Heart right ventricle (tissue), 16 donors: ENCODE measurements around the gene WHRN. TPM values are rescaled to one million over a fixed set of nuclear protein-coding genes. Genes with fewer than 3 reads are reported as not detected.

Experiments used
- ATAC-seq, 8 donors: fragments of 200-7000 bp; cut with Tn5 transposase; one replicate each; pipeline ENCODE4 v1.9.1; 2020; ENCODE audit warnings: mild to moderate bottlenecking in 8 of 8, moderate library complexity in 8 of 8, moderate number of reproducible peaks in 1 of 8
- DNase-seq, 2 donors: peaks; one replicate each; pipeline ENCODE4 v3.0.0-alpha.2; 2020
- H3K27ac ChIP-seq, 10 donors: fragments of 200-600 bp; sonication (generic) in 2 of 10; one replicate each; pipeline versions ENCODE4 v1.5.0 to v1.8.0; 2020 to 2022; ENCODE audit warnings: mild to moderate bottlenecking in 3 of 10
- H3K27me3 ChIP-seq, 7 donors: fragments of 200-600 bp; one replicate each; pipeline ENCODE4 v1.8.0; 2021 to 2022; ENCODE audit warnings: mild to moderate bottlenecking in 2 of 7
- H3K36me3 ChIP-seq, 9 donors: fragments of 200-600 bp; sonication (generic) in 1 of 9; one replicate each; pipeline versions ENCODE4 v1.5.0 to v1.8.0; 2020 to 2022; ENCODE audit warnings: mild to moderate bottlenecking in 2 of 9
- H3K4me1 ChIP-seq, 9 donors: fragments of 200-600 bp; sonication (generic) in 1 of 9; one replicate each; pipeline versions ENCODE4 v1.5.0 to v1.8.0; 2020 to 2022; ENCODE audit warnings: mild to moderate bottlenecking in 4 of 9
- H3K4me3 ChIP-seq, 10 donors: fragments of 200-600 bp; sonication (generic) in 2 of 10; one replicate each; pipeline versions ENCODE4 v1.5.0 to v1.8.0; 2020 to 2022; ENCODE audit warnings: mild to moderate bottlenecking in 7 of 10, moderate library complexity in 2 of 10
- H3K9me3 ChIP-seq, 11 donors: fragments of 200-600 bp in 10 of 11; sonication (generic) in 2 of 11; one replicate each; pipeline versions ENCODE4 v1.5.0 to v1.8.0; 2013 to 2022; ENCODE audit warnings: mild to moderate bottlenecking in 2 of 11, control low read depth in 1 of 11, moderate library complexity in 1 of 11
- CTCF ChIP-seq, 9 donors: fragments of 200-600 bp; sonication (generic) in 2 of 9; IDR thresholded peaks; one replicate each; pipeline versions ENCODE4 v1.5.0 to v1.8.0; 2021 to 2022; ENCODE audit warnings: antibody characterized with exemption in 9 of 9, mild to moderate bottlenecking in 5 of 9, moderate library complexity in 1 of 9
- WGBS, 2 donors: extraction: QIAGEN DNeasy Blood & Tissue Kit; methylation state at CpG; one replicate each; pipeline ENCODE4 v1.1.7; 2013; ENCODE audit warnings: inconsistent platforms in 1 of 2; 5-methylcytosine and 5-hydroxymethylcytosine counted together
- intact Hi-C, 10 donors: fragments of 100-400 bp; cut with DNase I; formaldehyde crosslinking; loops; one replicate each; pipeline versions ENCODE4 v1.11.1 to v1.14.2; 2022
- polyA plus RNA-seq, 2 donors: library from polyadenylated mRNA; stranded (reverse); fragments of 200-250 nt; gene quantifications; one replicate each; pipeline ENCODE4 v1.2.3, GENCODE V29; 2013
- total RNA-seq, 10 donors: library from RNA; stranded (reverse); fragmentation: NEBNext Ultra II Directional in 3 of 10; extraction: Animal tissue kit (Norgen Biotek cat#: 25700) in 3 of 10; gene quantifications; one replicate each; pipeline versions ENCODE4 v1.2.1 to v1.2.4, GENCODE V29; 2021 to 2023
- donor health status: Arrhythmogenic right ventricular cardiomyopathy.
- donor health status: ischemic (EF 13 %, LVEDD 7.1; RV severe dilation, severe dysfunction).
- donor health status: healthy with polysubstance abuse.
- donor health status: DM: no; HTN: yes; CAD: no.
- donor health status: DM: no; HTN: no; CAD: no.
- donor health status: ischemic (EF 25% LVEDD 6.9; RV normal size, moderate dysfunction).
- donor health status: ischemic (EF 25% LVEDD 5.7; RV mildly dilated, moderate dysfunction).
- donor health status: healthy.
- donor health status: DM: yes; HTN: yes; CAD: no.
- donor health status: Ischemic cardiomyopathy.
- donor health status: ischemic (EF 35%, LVEDD 5.7; RV mildly dilated, moderate dysfunction).
- donor health status: nonischemic (EF 11% LVEDD 7.7; RV severe dilation, severe dysfunction).
- donor health status: DM: yes; HTN: yes; CAD: no.
- donor health status: PGD.
- donor health status: ischemic (EF 29% LVEDD 5.4; RV normal size, mild dysfunction).
- donor health status: nonischemic (EF 23%, LVEDD 6.1; RV moderate dilation, normal function).

WHRN gene
- total and polyA plus RNA-seq, 12 donors: 0.13 to 1.3 (median 0.58) TPM; not detected in 1

DNA sequence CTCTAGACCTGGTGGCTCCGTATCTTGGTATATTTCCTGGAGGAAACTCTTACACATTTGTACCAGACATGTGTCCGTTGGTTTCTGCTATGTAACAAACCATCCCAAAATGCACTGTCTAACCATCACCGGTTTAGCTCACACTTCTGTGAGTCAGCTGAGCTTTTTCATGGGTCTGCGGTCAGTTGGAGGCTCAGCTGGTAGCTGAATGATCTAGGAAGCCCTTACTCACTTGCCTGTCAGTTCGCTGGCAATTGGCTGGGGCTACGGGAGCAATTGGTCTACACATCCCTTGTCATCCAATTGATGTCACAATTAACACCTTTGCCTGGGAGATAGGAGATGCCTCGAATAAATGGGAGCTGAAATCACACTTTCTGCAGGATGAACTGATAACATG is 11.6 kb upstream of the WHRN start:
- Histone ChIP-seq H3K27ac (no peak overlapping the region), H3K27me3 (peaks cover 0 to 87% (median 51%) of the 10 kb centered on the region in 7 donors), H3K4me3 (no peak overlapping the region), H3K4me1 (peaks cover 0 to 15% (median 0%) of the 10 kb centered on the region in 9 donors), H3K36me3 (no peaks in the 10 kb centered on the region), H3K9me3 (no peaks in the 10 kb centered on the region)
- WGBS, 2 donors: 43 to 48% methylated on average over 7 of the region's 7 CpGs
- no peak for TF ChIP-seq CTCF (IDR thresholded peaks at IDR 0.05)
- intact Hi-C loops: no loop called here
- DNase-seq: no peak
- ATAC-seq: no peak

- no peak for ATAC-seq
- Histone ChIP-seq H3K36me3 (no peaks in the 10 kb centered on the region), H3K27me3 (peaks cover 0 to 86% (median 49%) of the 10 kb centered on the region in 7 donors), H3K4me1 (peaks cover 0 to 15% (median 0%) of the 10 kb centered on the region in 9 donors), H3K4me3 (no peak overlapping the region), H3K27ac (no peak overlapping the region), H3K9me3 (no peaks in the 10 kb centered on the region)
- intact Hi-C loops: no loop called here
- TF ChIP-seq CTCF (IDR thresholded peaks at IDR 0.05): no peak
- no peak for DNase-seq
- 53 to 54% methylated on average over 3 of the region's 3 CpGs for WGBS, 2 donors
Measured at GRCh38 chr9:114515528-114515927, 10.3 kb upstream of the WHRN start.

- 86 to 92% methylated on average over 1 of the region's 1 CpG for WGBS, 2 donors
- no peak overlapping the region for H3K27ac ChIP-seq
- no peak overlapping the region for H3K4me3 ChIP-seq
- no peaks in the 10 kb centered on the region for H3K36me3 ChIP-seq
- peaks cover 0 to 15% (median 0%) of the 10 kb centered on the region in 9 donors for H3K4me1 ChIP-seq
- H3K9me3 ChIP-seq: no peaks in the 10 kb centered on the region
- ATAC-seq (no peak), DNase-seq (no peak)
- TF ChIP-seq CTCF (IDR thresholded peaks at IDR 0.05): no peak
- peaks cover 0 to 86% (median 53%) of the 10 kb centered on the region in 7 donors for H3K27me3 ChIP-seq
- intact Hi-C loops: no loop called here
Measured at GRCh38 chr9:114513959-114514267, 8.6 kb upstream of the WHRN start.

- H3K27ac ChIP-seq: no peak overlapping the region
- H3K4me3 ChIP-seq: no peak overlapping the region
- H3K36me3 ChIP-seq: no peaks in the 10 kb centered on the region
- H3K27me3 ChIP-seq: peaks cover 0 to 84% (median 54%) of the 10 kb centered on the region in 7 donors
- no peak for TF ChIP-seq CTCF (IDR thresholded peaks at IDR 0.05)
- DNase-seq: no peak
- WGBS, 2 donors: 66 to 73% methylated on average over 10 of the region's 10 CpGs
- ATAC-seq: no peak
- intact Hi-C loops: no loop called here
- peaks cover 0 to 9% (median 0%) of the 10 kb centered on the region in 9 donors for H3K4me1 ChIP-seq
- H3K9me3 ChIP-seq: no peaks in the 10 kb centered on the region
Measured at GRCh38 chr9:114513055-114513958, 8.0 kb upstream of the WHRN start.
